Measurements from ENCODE around the gene MYRIP.

GRCh38 chr3:39784922-39785321, 24.5 kb upstream of the MYRIP start:
- TF ChIP-seq CTCF (IDR thresholded peaks at IDR 0.05), result no peak
- TF ChIP-seq POLR2A (IDR thresholded peaks at IDR 0.05), result no peak
